Astrocyte of the spinal cord (primary cell): ENCODE measurements around the gene SMPD1.

Experiments
- DNase-seq: peaks from one replicate; pipeline ENCODE4 v3.0.0; 2011; ENCODE audit warnings: low read depth, low spot score
- H3K4me3 ChIP-seq: 2 replicates; pipeline ENCODE4 v1.5.1; 2011; ENCODE audit warnings: low read depth, mild to moderate bottlenecking, low read length, moderate library complexity
- in situ Hi-C: cut with HindIII; loops from 2 replicates; pipeline ENCODE4 v1.10.0; 2017; ENCODE audit warnings: low sequenced_read_pairs
- TF ChIP-seq, protein P1 (sequence below): IDR thresholded peaks from 2 replicates; pipeline ENCODE4 v1.5.1; 2012; ENCODE audit warnings: low read depth, mild to moderate bottlenecking, low read length, inconsistent platforms

SMPD1 gene

DNA sequence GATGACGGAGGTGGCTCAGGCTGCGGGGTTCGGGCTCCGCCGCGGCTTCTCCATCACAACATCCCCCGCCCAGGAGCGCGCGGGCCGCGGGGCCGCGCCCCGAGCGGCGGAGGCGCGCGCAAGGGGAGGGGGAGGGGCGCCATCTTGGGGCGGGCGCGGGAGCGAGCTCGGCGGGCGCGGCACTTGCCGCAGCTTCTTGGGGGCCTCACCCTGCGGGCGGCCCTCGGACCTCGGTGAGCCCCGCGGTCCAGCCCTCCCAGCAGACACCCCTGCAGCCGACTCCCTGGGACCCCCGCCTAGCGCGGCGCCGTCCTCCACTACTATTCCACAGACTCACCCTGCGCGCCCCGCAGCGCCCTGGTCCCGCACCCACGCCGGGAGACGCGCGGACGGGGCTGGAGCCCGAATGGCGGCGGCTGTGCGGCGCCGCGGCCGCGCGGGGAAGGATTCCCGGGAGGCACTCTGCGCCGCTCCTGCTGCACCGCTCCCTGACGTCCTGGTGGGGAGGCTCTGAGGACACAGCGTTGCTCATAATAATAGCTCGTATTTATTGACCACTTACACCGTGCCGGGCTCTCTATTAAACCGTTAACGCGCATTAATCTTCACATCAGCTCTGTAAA, 28.8 kb downstream of the SMPD1 start, which contains the start of gene APBB1:
APBB1 (minus strand) TSS at position 86 of the 623 bp plus-strand sequence. CDS start 7,747 bp downstream, outside the sequence.
- TF ChIP-seq, protein P1, sequence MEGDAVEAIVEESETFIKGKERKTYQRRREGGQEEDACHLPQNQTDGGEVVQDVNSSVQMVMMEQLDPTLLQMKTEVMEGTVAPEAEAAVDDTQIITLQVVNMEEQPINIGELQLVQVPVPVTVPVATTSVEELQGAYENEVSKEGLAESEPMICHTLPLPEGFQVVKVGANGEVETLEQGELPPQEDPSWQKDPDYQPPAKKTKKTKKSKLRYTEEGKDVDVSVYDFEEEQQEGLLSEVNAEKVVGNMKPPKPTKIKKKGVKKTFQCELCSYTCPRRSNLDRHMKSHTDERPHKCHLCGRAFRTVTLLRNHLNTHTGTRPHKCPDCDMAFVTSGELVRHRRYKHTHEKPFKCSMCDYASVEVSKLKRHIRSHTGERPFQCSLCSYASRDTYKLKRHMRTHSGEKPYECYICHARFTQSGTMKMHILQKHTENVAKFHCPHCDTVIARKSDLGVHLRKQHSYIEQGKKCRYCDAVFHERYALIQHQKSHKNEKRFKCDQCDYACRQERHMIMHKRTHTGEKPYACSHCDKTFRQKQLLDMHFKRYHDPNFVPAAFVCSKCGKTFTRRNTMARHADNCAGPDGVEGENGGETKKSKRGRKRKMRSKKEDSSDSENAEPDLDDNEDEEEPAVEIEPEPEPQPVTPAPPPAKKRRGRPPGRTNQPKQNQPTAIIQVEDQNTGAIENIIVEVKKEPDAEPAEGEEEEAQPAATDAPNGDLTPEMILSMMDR = no peak
- peak; percentile 38 for DNase-seq
- in situ Hi-C loops = no loop called here
- H3K4me3 ChIP-seq = peak within 1 kb of the TSS; percentile 68

DNA sequence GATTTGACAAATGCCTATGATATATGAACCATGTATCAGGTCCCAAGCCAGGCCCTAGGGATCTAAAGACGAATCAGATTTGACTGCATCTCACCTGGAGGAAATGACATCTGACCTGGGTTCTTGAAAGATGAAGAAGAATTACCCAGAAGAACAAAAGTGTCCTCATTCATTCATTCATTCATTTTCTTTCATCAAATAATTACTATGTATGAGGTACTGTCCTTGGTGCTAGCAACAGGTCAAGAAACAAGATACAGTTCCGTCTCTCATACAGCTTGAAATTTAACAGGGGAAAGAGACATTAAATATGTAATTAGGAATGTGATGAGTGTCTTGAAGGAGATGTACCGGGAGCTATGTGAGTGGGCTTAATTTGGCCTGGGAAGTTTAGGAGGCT, 30.4 kb downstream of the SMPD1 start:
- TF ChIP-seq, protein P1 = no peak
- DNase-seq = no peak
- in situ Hi-C loops = no loop called here
- H3K4me3 ChIP-seq = no peak overlapping the region

DNA sequence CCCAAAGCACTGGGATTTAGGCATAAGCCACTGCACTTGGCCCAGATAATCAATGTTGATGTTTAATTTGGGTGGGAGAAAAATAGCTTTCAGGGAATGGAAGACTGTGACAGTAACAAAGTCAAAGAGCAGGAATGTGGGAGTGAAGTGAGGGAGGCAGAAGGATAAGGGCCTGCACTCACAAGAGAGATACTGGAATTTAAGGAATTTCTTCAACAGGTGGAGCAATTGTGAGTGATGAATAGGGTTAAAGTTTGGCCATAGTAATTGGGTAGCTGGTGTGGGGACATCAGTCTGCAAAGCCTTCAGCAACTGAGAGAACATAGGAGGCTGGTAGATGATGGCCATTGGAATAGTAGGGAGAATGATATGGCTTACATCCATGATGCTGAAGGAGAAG, 37.2 kb downstream of the SMPD1 start:
- TF ChIP-seq, protein P1 = no peak
- DNase-seq = no peak
- H3K4me3 ChIP-seq = no peak overlapping the region
- in situ Hi-C loops = no loop called here

DNA sequence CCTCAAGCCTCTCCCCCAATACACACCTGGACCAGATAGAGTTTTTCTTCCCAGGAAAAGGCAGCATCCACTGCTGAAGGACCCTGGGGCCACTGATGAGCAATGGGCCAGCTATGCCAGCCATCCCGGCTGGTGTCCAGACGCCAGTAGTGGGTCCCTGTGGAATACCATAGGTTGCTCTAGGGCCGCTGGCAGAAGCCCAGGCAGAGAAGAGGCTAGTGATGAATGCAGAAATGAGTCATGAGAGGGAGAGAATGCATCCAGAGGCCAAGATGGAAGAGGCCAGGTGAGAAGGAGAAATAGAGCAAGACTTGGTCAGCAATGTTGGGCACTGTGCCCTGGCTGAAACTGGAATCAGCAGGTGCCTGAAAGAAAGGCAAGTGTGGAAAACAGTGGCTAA, 41.6 kb downstream of the SMPD1 start:
- in situ Hi-C loops = no loop called here
- no peak overlapping the region for H3K4me3 ChIP-seq
- DNase-seq = peak; percentile 50
- TF ChIP-seq, protein P1 = no peak

DNA sequence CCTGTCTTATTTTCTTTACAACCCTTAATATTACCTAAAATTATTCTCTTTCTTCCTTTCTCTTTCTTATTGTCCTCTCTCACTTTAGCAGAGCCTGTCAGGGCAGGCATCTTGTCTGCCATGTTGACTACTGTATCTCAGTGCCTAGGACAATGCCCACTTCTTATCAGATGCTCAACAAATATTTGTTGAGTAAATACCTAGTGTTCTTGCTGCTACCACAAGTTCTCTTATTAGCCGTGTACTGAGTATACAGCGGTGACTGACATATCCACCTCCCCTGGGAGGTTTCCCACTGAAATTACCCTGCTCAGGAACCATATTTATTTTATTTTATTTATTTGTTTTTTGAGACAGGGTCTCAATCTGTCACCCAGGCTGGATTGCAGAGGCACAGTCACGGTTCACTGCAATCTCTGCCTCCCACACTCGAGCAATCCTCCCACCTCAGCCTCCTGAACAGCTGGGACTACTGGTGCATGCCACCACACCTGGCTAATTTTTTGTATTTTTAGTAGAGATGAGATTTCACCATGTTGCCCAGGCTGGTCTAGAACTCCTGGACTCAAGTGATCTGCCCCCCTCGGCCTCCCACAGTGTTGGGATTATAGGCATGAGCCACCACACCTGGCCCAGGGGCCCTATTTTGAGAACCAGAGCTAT, 43.9 kb downstream of the SMPD1 start:
- no peak for DNase-seq
- no peak overlapping the region for H3K4me3 ChIP-seq
- in situ Hi-C loops = no loop called here
- TF ChIP-seq, protein P1 = no peak

DNA sequence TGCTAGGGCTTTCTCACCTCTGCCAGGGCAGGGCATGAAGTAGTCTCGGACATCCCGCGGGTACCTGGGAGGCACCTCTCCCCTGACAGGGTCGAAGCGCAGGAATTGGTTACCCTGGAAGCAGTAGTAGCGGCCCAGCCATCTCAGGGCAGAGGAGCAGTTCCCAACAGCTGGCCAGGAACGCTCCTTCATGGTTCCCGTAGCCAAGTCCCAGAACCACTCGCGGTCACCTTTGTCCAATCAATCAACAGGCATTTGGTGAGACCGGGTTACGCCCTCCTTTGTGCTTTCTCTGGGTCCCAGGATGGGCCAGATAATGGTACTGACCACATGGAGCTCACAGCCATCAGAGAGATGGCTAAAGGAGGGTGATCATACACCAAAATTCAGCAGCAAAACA, 47.1 kb downstream of the SMPD1 start:
- TF ChIP-seq, protein P1 = no peak
- no peak overlapping the region for H3K4me3 ChIP-seq
- in situ Hi-C loops = no loop called here
- no peak for DNase-seq
